Right atrium auricular region (tissue), 2 donors: Measurements from ENCODE around the gene VEPH1. TPM values are rescaled to one million over a fixed set of nuclear protein-coding genes. Genes with fewer than 3 reads are reported as not detected.

Experiments used
- DNase-seq: peaks from one replicate; pipeline ENCODE4 v3.0.0-alpha.2; 2019; ENCODE audit warnings: low spot score
- H3K27ac ChIP-seq, 2 donors: fragments of 200-600 bp; sonication (generic); 1 replicate in 1 of 2; 2 replicates in 1 of 2; pipeline ENCODE4 v1.5.1; 2016 to 2019
- H3K27me3 ChIP-seq, 2 donors: fragments of 200-600 bp; sonication (generic); one replicate each; pipeline versions ENCODE4 v1.5.1 to v1.6.0; 2017 to 2019
- H3K36me3 ChIP-seq: fragments of 200-600 bp; sonication (generic); one replicate; pipeline ENCODE4 v1.5.1; 2016
- H3K4me1 ChIP-seq, 2 donors: fragments of 200-600 bp; sonication (generic); one replicate each; pipeline versions ENCODE4 v1.5.1 to v1.6.0; 2017 to 2019
- H3K4me3 ChIP-seq, 2 donors: fragments of 200-600 bp; sonication (generic); 1 replicate in 1 of 2; 2 replicates in 1 of 2; pipeline ENCODE4 v1.5.1; 2017 to 2019; ENCODE audit warnings: mild to moderate bottlenecking in 1 of 2, moderate library complexity in 1 of 2
- H3K9me3 ChIP-seq, 2 donors: fragments of 200-600 bp; sonication (generic); one replicate each; pipeline ENCODE4 v1.5.1; 2019
- CTCF ChIP-seq, 2 donors: fragments of 200-600 bp; sonication (generic); IDR thresholded peaks; one replicate each; pipeline ENCODE4 v1.5.1; 2019; ENCODE audit warnings: antibody characterized with exemption in 2 of 2
- total RNA-seq, 2 donors: library from RNA; depleted of rRNA; stranded (reverse); fragments of >200 nt; gene quantifications; one replicate each; pipeline ENCODE4 v1.1.0, GENCODE V29; 2016

Gene VEPH1
- total RNA-seq, 2 donors from 2014 or later: 0.48 to 0.86 TPM

DNA sequence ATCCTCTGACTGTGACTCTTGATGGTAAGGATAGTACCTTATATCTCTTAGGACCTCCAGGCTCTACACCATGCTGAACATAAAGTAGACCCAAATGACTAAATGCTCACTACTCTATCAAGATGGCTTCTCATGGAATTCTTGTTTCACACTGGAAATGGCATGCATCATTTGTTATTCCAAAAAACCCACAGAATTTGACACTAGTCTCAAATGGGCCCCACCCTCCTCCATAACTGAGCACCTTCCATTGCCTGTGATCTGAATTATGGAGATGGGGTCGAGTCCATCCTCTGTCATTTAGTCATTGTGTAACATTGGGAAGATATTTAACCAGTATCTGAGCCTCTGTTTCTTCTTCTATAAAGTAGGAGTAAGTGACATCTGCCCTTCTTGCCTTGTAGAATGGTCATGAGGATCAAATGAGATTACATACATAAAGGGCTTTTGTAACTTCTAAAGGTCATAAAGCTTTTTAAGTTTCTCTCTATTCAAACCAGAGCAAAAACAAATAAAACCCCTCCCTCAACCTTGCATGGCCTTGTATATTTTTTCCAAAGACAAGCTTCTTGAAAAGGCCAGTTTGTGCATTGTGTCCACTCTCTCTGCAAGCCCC, 123.6 kb downstream of the VEPH1 start:
- no peak overlapping the region for H3K4me3 ChIP-seq
- no peaks in the 10 kb centered on the region for H3K4me1 ChIP-seq
- no peak for TF ChIP-seq CTCF (IDR thresholded peaks at IDR 0.05)
- H3K27me3 ChIP-seq: no peaks in the 10 kb centered on the region
- DNase-seq: no peak
- H3K9me3 ChIP-seq: no peaks in the 10 kb centered on the region
- no peak overlapping the region for H3K27ac ChIP-seq
- H3K36me3 ChIP-seq: no peaks in the 10 kb centered on the region

DNA sequence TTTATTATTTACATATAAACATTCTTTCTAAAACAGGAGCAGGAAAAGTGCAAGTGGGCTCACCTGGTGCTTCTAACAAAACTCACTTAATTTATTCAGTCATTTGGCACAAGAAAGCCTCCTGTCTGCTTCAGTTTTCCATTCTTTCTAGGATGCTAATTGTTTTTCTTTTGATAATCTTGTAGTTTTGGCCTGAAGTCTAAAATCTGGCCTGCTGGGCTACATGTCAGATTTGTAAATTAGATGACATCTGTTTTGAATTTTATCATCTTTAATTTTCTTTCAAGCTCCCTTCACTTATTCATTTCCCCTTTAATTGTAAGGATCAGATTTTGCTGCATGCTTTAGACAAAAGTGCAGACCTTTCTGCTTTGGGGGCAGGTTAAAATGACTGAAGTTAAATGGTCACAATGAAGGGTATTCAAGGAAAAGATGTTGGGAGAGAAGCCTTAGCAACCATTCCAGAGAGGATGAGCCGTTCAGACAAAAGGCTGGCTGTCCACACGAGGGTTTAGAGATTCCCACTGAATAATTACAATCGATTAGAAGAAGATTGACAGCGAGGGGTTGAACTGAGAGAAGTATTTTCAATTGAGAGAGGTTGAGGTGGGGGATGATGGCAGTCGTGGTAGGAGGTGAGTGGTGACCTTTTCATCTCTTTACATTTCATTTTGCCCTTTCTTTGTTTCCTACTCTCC, 126.5 kb downstream of the VEPH1 start:
- H3K4me1 ChIP-seq: no peaks in the 10 kb centered on the region
- no peak overlapping the region for H3K27ac ChIP-seq
- H3K4me3 ChIP-seq: no peak overlapping the region
- H3K36me3 ChIP-seq: no peaks in the 10 kb centered on the region
- H3K9me3 ChIP-seq: no peaks in the 10 kb centered on the region
- no peak for DNase-seq
- H3K27me3 ChIP-seq: no peaks in the 10 kb centered on the region
- TF ChIP-seq CTCF (IDR thresholded peaks at IDR 0.05): no peak

DNA sequence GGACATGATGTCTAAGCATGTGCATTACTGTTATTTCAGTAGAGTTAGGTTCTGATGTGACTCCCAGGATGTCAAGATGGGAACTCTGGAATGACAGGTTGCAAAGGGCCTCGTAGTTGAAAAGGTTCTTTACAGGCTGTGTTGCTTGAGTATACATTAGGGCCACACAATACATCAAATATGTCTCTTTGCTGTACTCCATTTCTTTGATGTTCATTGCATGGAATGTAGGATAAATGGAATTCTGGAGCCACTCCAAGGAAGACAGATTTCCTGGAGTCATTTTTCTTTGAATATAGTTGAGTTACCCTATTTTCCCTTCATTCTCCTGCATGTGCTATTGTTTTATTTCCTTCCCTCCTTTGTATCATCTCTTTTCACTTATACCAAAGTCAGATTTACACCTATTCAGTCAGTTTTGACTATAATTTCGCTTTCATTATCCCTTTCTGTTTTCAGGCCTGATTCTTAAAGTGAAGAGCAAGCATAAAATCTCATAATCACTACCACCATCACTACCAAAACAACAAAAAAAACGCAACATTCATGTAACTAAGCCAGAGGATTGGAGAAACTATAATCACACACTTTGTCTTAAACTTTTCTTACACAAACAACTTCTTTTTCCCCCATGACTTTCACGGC, 127.8 kb downstream of the VEPH1 start:
- no peak overlapping the region for H3K27ac ChIP-seq
- no peak for DNase-seq

GRCh38 chr3:157374933-157375332, 128.3 kb downstream of the VEPH1 start:
- Histone ChIP-seq H3K9me3 (no peaks in the 10 kb centered on the region), H3K27me3 (no peaks in the 10 kb centered on the region), H3K4me1 (peaks cover 0 to 4% of the 10 kb centered on the region in 2 donors)

More for the DNA sequence above, 127.8 kb downstream of the VEPH1 start:
- no peaks in the 10 kb centered on the region for H3K36me3 ChIP-seq
- no peaks in the 10 kb centered on the region for H3K4me1 ChIP-seq
- H3K4me3 ChIP-seq: no peak overlapping the region
- no peaks in the 10 kb centered on the region for H3K27me3 ChIP-seq
- TF ChIP-seq CTCF (IDR thresholded peaks at IDR 0.05): no peak
- no peaks in the 10 kb centered on the region for H3K9me3 ChIP-seq

GRCh38 chr3:157373783-157374182, 129.4 kb downstream of the VEPH1 start:
- Histone ChIP-seq H3K27ac (no peak overlapping the region), H3K27me3 (no peaks in the 10 kb centered on the region), H3K4me1 (peaks cover 0 to 8% of the 10 kb centered on the region in 2 donors), H3K4me3 (no peak overlapping the region), H3K9me3 (no peaks in the 10 kb centered on the region), H3K36me3 (no peaks in the 10 kb centered on the region)
- TF ChIP-seq CTCF (IDR thresholded peaks at IDR 0.05): no peak
- DNase-seq: no peak

More at GRCh38 chr3:157374933-157375332, 128.3 kb downstream of the VEPH1 start:
- Histone ChIP-seq H3K4me3 (no peak overlapping the region), H3K36me3 (no peaks in the 10 kb centered on the region), H3K27ac (no peak overlapping the region)
- no peak for TF ChIP-seq CTCF (IDR thresholded peaks at IDR 0.05)
- DNase-seq: no peak
